Measurements from ENCODE around the gene CDK14. TPM values are rescaled to one million over a fixed set of nuclear protein-coding genes. Genes with fewer than 3 reads are reported as not detected.

Gene CDK14
- total and polyA plus RNA-seq, 2 donors (not counting 3 experiments of a cell fraction or from before 2014, with no cell fraction given), result 5.5 to 34.2 TPM

GRCh38 chr7:91228327-91228726 lies 632.2 kb downstream of the CDK14 start:
- no peaks in the 10 kb centered on the region for H3K79me2 ChIP-seq (ENCODE audit: control insufficient read depth, insufficient read depth, low read length)
- H3K4me3 ChIP-seq (replicated peaks in 1 of 3; ENCODE audit: insufficient read depth in 1 of 3, low read depth in 1 of 3, low read length in 3 of 3), result no peak overlapping the region
- no peaks in the 10 kb centered on the region for H3K27me3 ChIP-seq (ENCODE audit: control insufficient read depth in 2 of 2, insufficient read depth in 2 of 2, low read length in 2 of 2)
- peak; percentile 53 for DNase-seq (ENCODE audit: low read depth, low spot score)
- no peaks in the 10 kb centered on the region for H4K20me1 ChIP-seq (replicated peaks; ENCODE audit: control insufficient read depth, extremely low read depth, insufficient read depth, low read length)
- intact Hi-C loops (cut with micrococcal nuclease) (no loop called here), dilution Hi-C loops (cut with MboI; ENCODE audit: extremely low pct_ligation_motif_present, low sequenced_read_pairs) (no loop called here)
- peak overlapping the region; percentile 65 for H2AFZ ChIP-seq (ENCODE audit: low read depth, low read length)
- ChIA-PET POLR2A (no interaction called here), CTCF (interaction anchor here (0.9 to 2.5 kb wide), 8 partner anchors 11 to 652 kb away, joined by 3 to 7 read pairs (median 4); partner anchors contain the start of gene MTERF1)
- FAIRE-seq, result no peak
- H3K9me3 ChIP-seq (replicated peaks; ENCODE audit: control insufficient read depth, insufficient read depth, low read length), result no peaks in the 10 kb centered on the region
- H3K4me1 ChIP-seq (ENCODE audit: control insufficient read depth, extremely low read depth, insufficient read depth, low read length), result peaks cover 17% of the 10 kb centered on the region
- no peak overlapping the region for H3K9ac ChIP-seq (replicated peaks; ENCODE audit: extremely low read depth, insufficient read depth, low read length)
- H3K9me1 ChIP-seq (replicated peaks; ENCODE audit: control insufficient read depth, extremely low read depth, insufficient read depth, low read length), result peaks cover 2% of the 10 kb centered on the region
- BruUV-seq (replicated peaks), result no TSS peak
- no peaks in the 10 kb centered on the region for H3K36me3 ChIP-seq (ENCODE audit: control insufficient read depth in 2 of 2, extremely low read depth in 1 of 2, insufficient read depth in 2 of 2, low read length in 2 of 2)
- H3K27ac ChIP-seq (ENCODE audit: insufficient read depth, low read depth, low read length), result peak overlapping the region; percentile 19
- TF ChIP-seq CTCF (IDR thresholded peaks at IDR 0.05; ENCODE audit: extremely low read depth in 1 of 2, insufficient read depth in 1 of 2, low read depth in 1 of 2, low read length in 2 of 2), result no peak
- no peak for TF ChIP-seq JUN (IDR thresholded peaks at IDR 0.05; ENCODE audit: borderline replicate concordance, insufficient read depth, insufficient read length, low read depth)
- no peak for TF ChIP-seq POLR2A (IDR thresholded peaks at IDR 0.05; ENCODE audit: low read depth, low read length)
- TF ChIP-seq POLR2AphosphoS5 (IDR thresholded peaks at IDR 0.05; ENCODE audit: insufficient read depth, low read depth, low read length), result no peak
- TF ChIP-seq MAX (IDR thresholded peaks at IDR 0.05; ENCODE audit: insufficient read depth, insufficient read length), result no peak
- no peak for TF ChIP-seq GATA2 (IDR thresholded peaks at IDR 0.05; ENCODE audit: insufficient read depth, insufficient read length, low read depth, low read length)
- TF ChIP-seq EZH2 (IDR thresholded peaks at IDR 0.05; ENCODE audit: borderline replicate concordance, low read depth, low read length, severe bottlenecking), result no peak
- peak; percentile 55 for TF ChIP-seq FOS (IDR thresholded peaks at IDR 0.05; ENCODE audit: borderline replicate concordance, insufficient read depth, low read length)
- TF ChIP-seq MYC (IDR thresholded peaks at IDR 0.05; ENCODE audit: low read depth, low read length), result no peak
- H3K4me2 ChIP-seq (ENCODE audit: insufficient read depth, low read length), result peak overlapping the region; percentile 71
